Thyroid gland (tissue), 4 donors: ENCODE measurements around the gene ZZZ3.

Experiments
- CTCF ChIP-seq, 6 experiments: fragments of 200-600 bp in 3 of 6; fragments of 450-650 bp in 3 of 6; sonication (generic) in 3 of 6; IDR thresholded peaks; one replicate each; pipeline ENCODE4 v1.5.1; 2016 to 2019; ENCODE audit warnings: antibody characterized with exemption in 6 of 6, mild to moderate bottlenecking in 2 of 6, inconsistent platforms in 1 of 6, moderate library complexity in 1 of 6
- POLR2A ChIP-seq, 2 donors: fragments of 450-650 bp; IDR thresholded peaks; one replicate each; pipeline ENCODE4 v1.6.1; 2017; ENCODE audit warnings: antibody characterized with exemption in 2 of 2, mild to moderate bottlenecking in 2 of 2, moderate library complexity in 1 of 2

GRCh38 chr1:77664939-77665516, 17.4 kb downstream of the ZZZ3 start:
- TF ChIP-seq CTCF (IDR thresholded peaks at IDR 0.05) (no peak), POLR2A (IDR thresholded peaks at IDR 0.05) (no peak)
